Anterior cingulate cortex (tissue), 58 donors: ENCODE measurements around the gene MRPL58.
"Not testable (repeated sequence)": the region's sequence is repeated elsewhere in the genome, so short reads cannot be mapped to it uniquely, and the experiment has no call there.

Experiments used
- DNase-seq, 58 donors: peaks; one replicate each; lab custom pipeline; 2025; lab: John Stamatoyannopoulos, UW

The MRPL58 gene

GRCh38 chr17:75044716-75045115 is 32.2 kb downstream of the MRPL58 start:
- DNase-seq = no peak

- not testable (repeated sequence) for DNase-seq
These were observed 33.5 kb downstream of the MRPL58 start for GRCh38 chr17:75045946-75046406.

- peak; percentile 73 to 98 (median 94) for DNase-seq
These were observed 34.2 kb downstream of the MRPL58 start, which contains the start of the genes ATP5PD and KCTD2 for GRCh38 chr17:75046407-75047289. ATP5PD (minus strand) TSS chr17:75046969; CDS start chr17:75042650, 4,319 bp downstream. KCTD2 (plus strand) TSS chr17:75047225; CDS start chr17:75047251, 26 bp downstream.

- peak in 16 of 58 donors; percentile 7 to 57 (median 30) for DNase-seq
These were observed 35.1 kb downstream of the MRPL58 start for GRCh38 chr17:75047398-75048098.

- peak in 23 of 58 donors; percentile 6 to 67 (median 30) for DNase-seq
These were observed 35.9 kb downstream of the MRPL58 start for GRCh38 chr17:75048249-75048878.

- DNase-seq = no peak
These were observed 36.6 kb downstream of the MRPL58 start for GRCh38 chr17:75049057-75049456.

- DNase-seq = no peak
These were observed 37.2 kb downstream of the MRPL58 start for GRCh38 chr17:75049706-75050105.

GRCh38 chr17:75051941-75052340 is 39.5 kb downstream of the MRPL58 start:
- DNase-seq = no peak

- peak in 36 of 58 donors; percentile 10 to 80 (median 32) for DNase-seq
These were observed 47.2 kb downstream of the MRPL58 start for GRCh38 chr17:75059369-75060345.

- DNase-seq = no peak
These were observed 48.1 kb downstream of the MRPL58 start for GRCh38 chr17:75060434-75061054.

GRCh38 chr17:75061055-75061438 is 48.6 kb downstream of the MRPL58 start:
- DNase-seq = no peak

- DNase-seq = no peak
These were observed 49.1 kb downstream of the MRPL58 start for GRCh38 chr17:75061618-75062017.

- peak in 4 of 58 donors; percentile 5 to 21 (median 10) for DNase-seq
These were observed 50.7 kb downstream of the MRPL58 start for GRCh38 chr17:75063201-75063600.

GRCh38 chr17:75063626-75064025 is 51.2 kb downstream of the MRPL58 start:
- no peak for DNase-seq

- no peak for DNase-seq
These were observed 51.6 kb downstream of the MRPL58 start for GRCh38 chr17:75064040-75064439.

- DNase-seq = no peak
These were observed 52.0 kb downstream of the MRPL58 start for GRCh38 chr17:75064460-75064859.

- no peak for DNase-seq
These were observed 52.5 kb downstream of the MRPL58 start for GRCh38 chr17:75064867-75065561.

- no peak for DNase-seq
These were observed 53.2 kb downstream of the MRPL58 start for GRCh38 chr17:75065562-75066151.
